ENCODE measurements around the gene ARSK. TPM values are rescaled to one million over a fixed set of nuclear protein-coding genes. Genes with fewer than 3 reads are reported as not detected.

Gene ARSK
- total RNA-seq, 2 donors from 2014 or later = 7.3 to 23.3 TPM

- Histone ChIP-seq H3K9me3 (no peaks in the 10 kb centered on the region), H3K36me3 (no peaks in the 10 kb centered on the region), H3K4me3 (peak within 1 kb of the TSS; percentile 39 to 50), H3K27ac (peak within 1 kb of the TSS; percentile 65 to 70), H3K4me1 (replicated peaks) (no peaks in the 10 kb centered on the region), H3K27me3 (replicated peaks; ENCODE audit: insufficient read depth) (no peaks in the 10 kb centered on the region)
- intact Hi-C loops (cut with DNase I) = no loop called here
- DNase-seq (ENCODE audit: low spot score) = no peak
- no peak for TF ChIP-seq POLR2A (IDR thresholded peaks at IDR 0.05)
- no peak for TF ChIP-seq CTCF (IDR thresholded peaks at IDR 0.05)
- peak; percentile 3 for TF ChIP-seq POLR2AphosphoS5 (IDR thresholded peaks at IDR 0.05)
- under 1% methylated on average over 50 of the region's 85 CpGs for WGBS
Observed at GRCh38 chr5:95620030-95620869, 65.3 kb downstream of the ARSK start, which contains the start of gene GPR150. GPR150 (plus strand) TSS chr5:95620087; CDS start chr5:95620276, 189 bp downstream.

GRCh38 chr5:95620870-95621838 lies 66.3 kb downstream of the ARSK start:
- H3K27ac ChIP-seq = peak overlapping the region; percentile 65 to 70

GRCh38 chr5:95621839-95622629 lies 67.1 kb downstream of the ARSK start:
- Histone ChIP-seq H3K27ac (peak overlapping the region; percentile 65 to 70), H3K36me3 (no peaks in the 10 kb centered on the region), H3K4me3 (no peak overlapping the region), H3K9me3 (no peaks in the 10 kb centered on the region), H3K4me1 (replicated peaks) (no peaks in the 10 kb centered on the region), H3K27me3 (replicated peaks; ENCODE audit: insufficient read depth) (no peaks in the 10 kb centered on the region)
- TF ChIP-seq CTCF (IDR thresholded peaks at IDR 0.05) (no peak), POLR2A (IDR thresholded peaks at IDR 0.05) (no peak), POLR2AphosphoS5 (IDR thresholded peaks at IDR 0.05) (no peak)
- DNase-seq (ENCODE audit: low spot score) = no peak
- 69% methylated on average over 8 of the region's 8 CpGs for WGBS
- intact Hi-C loops (cut with DNase I) = no loop called here

More at GRCh38 chr5:95620870-95621838, 66.3 kb downstream of the ARSK start:
- Histone ChIP-seq H3K9me3 (no peaks in the 10 kb centered on the region), H3K4me1 (replicated peaks) (no peaks in the 10 kb centered on the region), H3K27me3 (replicated peaks; ENCODE audit: insufficient read depth) (no peaks in the 10 kb centered on the region), H3K4me3 (peak overlapping the region; percentile 39 to 50), H3K36me3 (no peaks in the 10 kb centered on the region)
- DNase-seq (ENCODE audit: low spot score) = no peak
- 6% methylated on average over 44 of the region's 92 CpGs for WGBS
- TF ChIP-seq CTCF (IDR thresholded peaks at IDR 0.05) = peak in 1 of 4 experiments; percentile 25
- TF ChIP-seq POLR2AphosphoS5 (IDR thresholded peaks at IDR 0.05) = no peak
- intact Hi-C loops (cut with DNase I) = no loop called here

GRCh38 chr5:95623706-95624105 lies 68.8 kb downstream of the ARSK start:
- Histone ChIP-seq H3K4me3 (no peak overlapping the region), H3K9me3 (no peaks in the 10 kb centered on the region), H3K27me3 (replicated peaks; ENCODE audit: insufficient read depth) (no peaks in the 10 kb centered on the region), H3K36me3 (no peaks in the 10 kb centered on the region), H3K4me1 (replicated peaks) (no peaks in the 10 kb centered on the region), H3K27ac (no peak overlapping the region)
- DNase-seq (ENCODE audit: low spot score) = no peak
- TF ChIP-seq CTCF (IDR thresholded peaks at IDR 0.05) (no peak), POLR2AphosphoS5 (IDR thresholded peaks at IDR 0.05) (no peak), POLR2A (IDR thresholded peaks at IDR 0.05) (no peak)
- WGBS = 96% methylated on average over 5 of the region's 5 CpGs
- intact Hi-C loops (cut with DNase I) = no loop called here

Data from prostate gland (tissue), 2 donors.